Ureter (tissue), 1 donor: ENCODE results near the gene ZNF728. TPM values are rescaled to one million over a fixed set of nuclear protein-coding genes. Genes with fewer than 3 reads are reported as not detected.
"Not testable (repeated sequence)": the region's sequence is repeated elsewhere in the genome, so short reads cannot be mapped to it uniquely, and the experiment has no call there.

Experiments used
- DNase-seq: peaks from one replicate; pipeline ENCODE4 v3.0.0-alpha.2; 2020; ENCODE audit warnings: low spot score
- total RNA-seq: library from RNA; stranded (reverse); gene quantifications from one replicate; pipeline ENCODE4 v1.2.4, GENCODE V29; 2023
- donor health status: DM: yes; HTN: yes; CAD: no.

ZNF728 gene
- total RNA-seq: 2.9 TPM

DNA sequence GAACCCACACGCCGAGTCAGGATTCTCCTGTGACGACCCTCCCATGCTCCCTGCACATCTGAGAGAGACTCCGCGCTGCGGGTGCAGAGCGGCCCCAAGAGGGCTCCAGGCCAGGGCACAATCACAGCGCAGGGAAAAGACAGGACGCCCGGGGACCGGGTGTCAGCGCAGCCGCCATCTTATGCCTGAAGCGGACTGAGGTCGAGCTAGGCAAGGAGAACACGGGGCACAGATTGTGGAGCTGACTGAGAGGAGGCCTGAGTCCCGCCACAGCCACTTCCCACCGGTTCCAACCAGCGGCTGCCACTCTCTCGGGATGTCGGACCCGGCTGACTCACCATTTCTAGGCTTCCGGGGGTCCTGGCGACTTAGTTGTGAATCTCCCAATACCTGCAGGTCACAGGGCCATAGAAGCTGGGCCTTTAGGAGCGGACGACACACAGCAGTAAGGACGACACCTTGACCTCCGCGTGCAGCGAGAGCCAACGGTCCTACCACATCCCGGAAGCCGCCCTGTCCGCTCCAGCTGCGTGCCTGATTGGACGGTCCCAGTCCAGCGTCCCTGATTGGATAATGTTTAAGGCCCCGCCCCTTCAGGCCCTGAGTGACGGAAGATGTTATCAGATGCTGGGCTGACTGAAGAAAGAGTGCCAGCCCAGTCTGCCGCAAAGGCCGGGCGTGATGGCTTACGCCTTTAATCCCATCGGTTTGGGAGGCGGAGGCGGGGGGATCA, at the start of gene ZNF728:
TSS of gene ZNF728 (minus strand) at position 487 of the 733 bp plus-strand sequence. CDS start at position 341, 146 bp downstream.
- DNase-seq: peak; percentile 80

DNA sequence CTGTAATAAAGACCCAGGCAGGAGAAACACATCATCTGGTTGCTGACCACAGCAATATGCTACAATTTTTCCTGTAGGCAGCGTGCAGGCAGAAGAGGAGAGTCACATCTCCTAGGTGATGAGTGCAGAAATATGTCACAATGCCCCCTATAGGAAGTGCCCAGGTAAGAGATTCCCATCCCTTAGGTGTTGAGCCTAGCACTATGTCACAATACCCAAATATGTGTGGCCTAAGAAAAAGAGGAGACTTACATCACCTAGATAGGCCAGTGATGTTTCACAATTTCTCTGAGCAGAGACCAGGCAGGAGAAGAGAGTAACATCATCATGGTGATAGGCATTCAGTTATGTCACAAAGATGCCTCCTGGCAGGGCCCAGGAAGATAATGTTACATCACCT, 49.4 kb upstream of the ZNF728 start:
- DNase-seq: no peak

DNA sequence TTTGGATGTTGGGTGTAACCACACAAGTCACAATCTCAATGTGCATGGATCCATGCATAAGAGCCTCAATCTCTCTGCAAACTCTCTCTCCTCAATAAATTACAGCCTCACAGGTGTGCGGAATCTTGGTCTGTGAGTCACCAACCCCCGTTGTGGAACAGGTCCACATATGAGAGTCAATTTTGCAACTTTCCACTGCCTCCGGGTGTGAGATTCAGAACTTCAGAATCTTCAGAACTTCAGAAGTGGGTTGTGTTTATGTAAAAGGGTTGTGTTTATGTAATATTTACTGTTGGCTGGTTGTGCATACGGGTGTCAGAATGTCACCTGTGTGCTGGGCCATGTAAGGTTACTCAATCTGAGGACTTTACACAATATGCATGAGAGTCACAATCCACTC, 46.3 kb upstream of the ZNF728 start:
- DNase-seq: no peak

DNA sequence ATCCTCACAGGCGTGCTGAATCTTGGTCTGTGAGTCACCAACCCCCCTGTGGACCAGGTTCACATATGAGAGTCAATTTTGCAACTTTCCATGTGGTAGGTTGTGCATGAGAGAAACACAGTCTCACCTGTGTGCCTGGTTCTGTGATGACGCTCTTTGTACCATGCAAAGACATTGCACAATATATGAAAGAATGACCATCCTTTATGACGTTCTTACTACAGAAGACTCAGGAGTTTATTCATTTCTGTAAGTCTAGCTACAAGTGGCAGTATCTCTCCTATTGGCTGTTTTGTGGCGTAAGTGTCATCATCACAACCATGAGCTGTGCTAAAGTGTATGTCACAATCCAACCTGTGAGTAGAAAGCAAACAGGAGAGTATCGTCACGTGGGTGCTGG, 43.8 kb upstream of the ZNF728 start:
- DNase-seq: no peak

DNA sequence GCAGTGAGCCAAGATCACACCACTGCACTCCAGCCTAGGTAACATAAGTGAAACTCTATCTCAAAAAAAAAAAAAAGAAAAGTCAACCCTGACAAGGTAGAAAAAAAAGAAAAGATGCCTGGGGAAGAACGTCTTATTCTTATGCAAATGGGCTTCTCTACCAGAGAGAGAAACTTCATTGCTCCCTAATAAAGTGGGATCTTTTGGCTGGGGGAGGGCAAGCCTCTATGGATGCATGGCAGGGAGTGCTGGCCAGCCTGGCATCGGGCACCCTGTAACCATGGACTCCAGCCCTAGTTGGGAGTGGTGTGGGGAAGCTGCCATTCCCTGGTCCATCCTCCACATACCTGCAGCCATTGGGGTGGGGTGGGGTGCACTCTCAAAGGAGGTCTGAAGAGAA, 30.7 kb upstream of the ZNF728 start:
- DNase-seq: no peak

DNA sequence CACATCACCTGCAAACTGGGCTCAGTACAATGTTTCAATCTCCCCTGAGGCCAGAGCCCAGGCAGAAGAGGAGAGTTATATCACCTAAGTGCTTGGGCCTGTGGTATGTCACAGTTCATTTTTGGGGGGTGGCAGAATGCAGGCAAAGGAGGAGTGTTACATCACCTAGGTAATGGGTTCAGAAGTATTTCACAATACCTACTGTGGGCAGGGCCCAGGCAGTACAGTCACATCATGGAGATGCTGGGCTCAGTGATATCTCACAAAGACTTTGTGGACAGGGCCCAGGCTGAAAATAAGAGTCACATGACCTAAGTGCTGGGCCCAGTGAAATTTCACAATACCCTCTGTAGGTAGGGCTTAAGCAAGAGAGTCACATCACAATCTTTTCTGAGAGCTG, 12.7 kb upstream of the ZNF728 start:
- no peak for DNase-seq

DNA sequence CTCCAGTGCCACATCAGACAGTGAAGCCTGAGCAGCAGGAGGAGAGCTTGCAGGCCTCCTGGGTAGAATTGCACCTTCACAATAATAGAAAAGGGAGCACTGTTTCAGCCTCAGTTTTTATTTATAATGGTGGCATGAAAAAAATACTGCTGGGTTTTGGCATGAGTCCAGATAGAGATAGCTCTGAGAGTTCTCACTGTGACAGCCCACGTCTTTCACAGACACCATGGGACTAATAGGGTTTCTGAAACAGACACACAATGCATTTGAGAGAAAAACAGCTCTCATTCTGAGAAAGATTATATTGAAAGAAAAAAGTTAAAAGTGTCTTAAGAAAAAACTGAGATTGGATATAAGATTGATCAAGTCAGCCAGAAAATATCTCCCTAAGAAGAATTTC, 8.0 kb downstream of the ZNF728 start:
- not testable (repeated sequence) for DNase-seq

DNA sequence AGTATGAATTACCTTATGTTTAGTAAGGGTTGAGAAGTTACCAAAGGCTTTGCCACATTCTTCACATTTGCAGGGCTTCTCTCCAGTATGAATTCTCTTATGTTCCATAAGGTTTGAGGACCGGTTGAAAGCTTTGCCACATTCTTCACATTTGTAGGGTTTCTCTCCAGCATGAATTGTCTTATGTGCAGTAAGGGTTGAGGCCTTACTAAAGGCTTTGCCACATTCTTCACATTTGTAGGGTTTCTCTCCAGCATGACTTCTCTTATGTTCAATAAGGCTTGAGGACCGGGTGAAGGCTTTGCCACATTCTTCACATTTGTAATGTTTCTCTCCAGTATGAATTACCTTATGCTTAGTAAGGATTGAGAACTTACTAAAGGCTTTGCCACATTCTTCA, 26.7 kb downstream of the ZNF728 start:
- no peak for DNase-seq

DNA sequence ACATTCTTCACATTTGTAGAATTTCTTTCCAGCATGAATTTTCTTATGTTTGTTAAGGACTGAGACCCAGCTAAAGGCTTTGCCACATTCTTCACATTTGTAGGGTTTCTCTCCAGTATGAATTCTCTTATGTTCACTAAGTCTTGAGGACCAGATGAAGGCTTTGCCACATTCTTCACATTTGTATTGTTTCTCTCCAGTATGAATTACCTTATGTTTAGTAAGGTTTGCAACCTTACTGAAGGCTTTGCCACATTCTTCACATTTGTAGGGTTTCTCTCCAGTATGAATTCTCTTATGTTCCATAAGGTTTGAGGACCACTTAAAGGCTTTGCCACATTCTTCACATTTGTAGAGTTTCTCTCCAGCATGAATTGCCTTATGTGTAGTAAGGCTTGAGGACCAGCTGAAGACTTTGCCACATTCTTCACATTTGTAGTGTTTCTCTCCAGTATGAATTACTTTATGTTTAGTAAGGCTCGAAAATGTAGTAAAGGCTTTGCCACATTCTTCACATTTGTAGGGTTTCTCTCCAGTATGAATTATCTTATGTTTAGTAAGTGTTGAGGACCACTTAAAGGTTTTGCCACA, 27.3 kb downstream of the ZNF728 start:
- not testable (repeated sequence) for DNase-seq

DNA sequence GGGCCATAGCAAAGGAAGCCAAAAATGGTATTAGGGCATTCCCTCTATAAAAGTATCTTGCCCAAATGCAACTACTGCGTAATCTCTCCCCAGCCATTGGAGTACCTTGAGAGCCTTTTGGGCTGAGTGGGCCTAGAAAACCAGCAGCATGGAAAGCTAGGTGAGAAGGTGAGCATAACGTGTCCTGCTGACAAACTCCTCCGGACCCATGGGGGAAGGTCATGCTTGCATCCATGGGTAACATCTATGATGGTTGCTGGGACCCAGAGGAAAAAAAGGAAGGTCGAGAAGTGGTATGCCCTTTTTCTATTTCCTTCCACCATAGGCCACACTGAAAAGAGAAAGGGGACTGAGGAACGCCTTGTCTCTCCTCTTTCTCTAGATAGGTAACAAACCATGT, 57.4 kb downstream of the ZNF728 start:
- no peak for DNase-seq

DNA sequence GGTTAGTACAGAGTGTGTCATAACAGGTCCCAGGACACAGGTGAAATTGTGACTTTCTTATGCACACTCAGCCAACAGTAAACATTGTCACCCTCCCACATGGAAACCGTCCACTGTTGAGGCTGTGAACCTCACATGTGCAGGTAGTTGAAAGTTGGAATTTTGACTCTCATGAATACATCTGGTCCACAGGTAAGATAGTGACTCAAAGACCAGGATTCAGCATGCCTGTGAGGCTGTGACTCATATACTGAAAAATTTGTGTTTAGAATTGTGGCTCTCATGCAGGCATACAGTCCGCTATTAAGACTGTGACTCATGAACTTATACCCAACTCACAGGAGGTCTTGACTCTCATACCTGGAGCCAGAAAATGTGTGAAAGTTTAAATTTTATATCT, 67.8 kb downstream of the ZNF728 start:
- no peak for DNase-seq

DNA sequence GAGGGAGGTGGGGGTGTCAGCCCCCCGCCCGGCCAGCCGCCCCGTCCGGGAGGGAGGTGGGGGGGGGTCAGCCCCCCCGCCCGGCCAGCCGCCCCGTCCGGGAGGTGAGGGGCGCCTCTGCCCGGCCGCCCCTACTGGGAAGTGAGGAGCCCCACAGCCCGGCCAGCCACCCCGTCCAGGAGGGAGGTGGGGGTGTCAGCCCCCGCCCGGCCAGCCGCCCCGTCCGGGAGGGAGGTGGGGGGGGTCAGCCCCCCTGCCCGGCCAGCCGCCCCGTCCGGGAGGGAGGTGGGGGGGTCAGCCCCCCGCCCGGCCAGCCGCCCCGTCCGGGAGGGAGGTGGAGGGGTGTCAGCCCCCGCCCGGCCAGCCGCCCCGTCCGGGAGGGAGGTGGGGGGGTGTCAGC, 75.4 kb downstream of the ZNF728 start:
- DNase-seq: not testable (repeated sequence)

DNA sequence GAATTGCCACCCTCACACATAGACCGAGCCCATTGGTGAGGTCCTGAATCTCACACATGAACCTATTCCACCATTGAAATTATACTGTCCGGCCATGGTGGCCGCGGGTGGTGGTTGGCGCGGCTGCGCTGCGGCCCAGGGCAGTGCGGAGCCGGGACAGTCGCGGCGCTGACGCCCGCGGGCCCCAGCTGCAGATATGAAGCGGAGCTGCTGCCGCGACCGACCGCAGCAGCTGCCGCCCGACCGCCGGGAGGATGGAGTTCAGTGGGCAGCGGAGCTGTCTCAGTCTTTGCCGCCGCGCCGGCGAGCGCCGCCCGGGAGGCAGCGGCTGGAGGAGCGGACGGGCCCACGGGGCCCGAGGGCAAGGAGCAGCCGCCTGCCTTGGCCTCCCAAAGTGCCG, 77.8 kb downstream of the ZNF728 start:
- not testable (repeated sequence) for DNase-seq

Other genes with a start within 250 kb of the ZNF728 start
- gene ZNF99, start 219.0 kb downstream of the ZNF728 start, total RNA-seq: 0.34 TPM
- gene ZNF723, start 170.9 kb downstream of the ZNF728 start, total RNA-seq: not detected
- 3.3 TPM for gene ZNF730, start 113.8 kb upstream of the ZNF728 start, total RNA-seq
- gene ZNF724, start 247.2 kb upstream of the ZNF728 start, total RNA-seq: 3.4 TPM